ENCODE results near the gene EVL.
A peak's percentile ranks its signal among the peaks of the same experiment; 100 is the strongest.
"Not testable (repeated sequence)": the region's sequence is repeated elsewhere in the genome, so short reads cannot be mapped to it uniquely, and the experiment has no call there.

The EVL gene

GRCh38 chr14:100148837-100149731 lies 83.9 kb downstream of the EVL start:
- no peak for DNase-seq

- no peak for DNase-seq
Observed at GRCh38 chr14:100149851-100150611, 84.8 kb downstream of the EVL start.

- no peak for DNase-seq
Observed at GRCh38 chr14:100150932-100151587, 85.8 kb downstream of the EVL start.

- DNase-seq: no peak
Observed at GRCh38 chr14:100152091-100152490, 86.9 kb downstream of the EVL start.

GRCh38 chr14:100153560-100153959 lies 88.3 kb downstream of the EVL start:
- DNase-seq: no peak

GRCh38 chr14:100155049-100155621 lies 89.9 kb downstream of the EVL start:
- peak; percentile 72 for DNase-seq

GRCh38 chr14:100155756-100156616 lies 90.8 kb downstream of the EVL start:
- no peak for DNase-seq

GRCh38 chr14:100156776-100157175 lies 91.6 kb downstream of the EVL start:
- DNase-seq: no peak

GRCh38 chr14:100157548-100158232 lies 92.5 kb downstream of the EVL start:
- DNase-seq: not testable (repeated sequence)

GRCh38 chr14:100158566-100159093 lies 93.4 kb downstream of the EVL start:
- DNase-seq: no peak

- DNase-seq: peak; percentile 84
Observed at GRCh38 chr14:100159094-100159864, 94.1 kb downstream of the EVL start, which contains the start of gene DEGS2. DEGS2 (minus strand) TSS chr14:100159645; CDS start chr14:100159587, 58 bp downstream.

GRCh38 chr14:100159865-100160533 lies 94.8 kb downstream of the EVL start:
- DNase-seq: no peak

GRCh38 chr14:100160534-100160916 lies 95.3 kb downstream of the EVL start:
- no peak for DNase-seq

- DNase-seq: no peak
Observed at GRCh38 chr14:100165376-100165775, 100.2 kb downstream of the EVL start.

GRCh38 chr14:100165831-100166440 lies 100.7 kb downstream of the EVL start:
- no peak for DNase-seq

- no peak for DNase-seq
Observed at GRCh38 chr14:100168506-100168905, 103.3 kb downstream of the EVL start.

GRCh38 chr14:100170880-100171279 lies 105.7 kb downstream of the EVL start:
- no peak for DNase-seq

- no peak for DNase-seq
Observed at GRCh38 chr14:100172811-100173210, 107.6 kb downstream of the EVL start.

- no peak for DNase-seq
Observed at GRCh38 chr14:100173353-100173752, 108.1 kb downstream of the EVL start.
